Measurements from ENCODE around the gene SUDS3.
A peak's percentile ranks its signal among the peaks of the same experiment; 100 is the strongest.

The SUDS3 gene

DNA sequence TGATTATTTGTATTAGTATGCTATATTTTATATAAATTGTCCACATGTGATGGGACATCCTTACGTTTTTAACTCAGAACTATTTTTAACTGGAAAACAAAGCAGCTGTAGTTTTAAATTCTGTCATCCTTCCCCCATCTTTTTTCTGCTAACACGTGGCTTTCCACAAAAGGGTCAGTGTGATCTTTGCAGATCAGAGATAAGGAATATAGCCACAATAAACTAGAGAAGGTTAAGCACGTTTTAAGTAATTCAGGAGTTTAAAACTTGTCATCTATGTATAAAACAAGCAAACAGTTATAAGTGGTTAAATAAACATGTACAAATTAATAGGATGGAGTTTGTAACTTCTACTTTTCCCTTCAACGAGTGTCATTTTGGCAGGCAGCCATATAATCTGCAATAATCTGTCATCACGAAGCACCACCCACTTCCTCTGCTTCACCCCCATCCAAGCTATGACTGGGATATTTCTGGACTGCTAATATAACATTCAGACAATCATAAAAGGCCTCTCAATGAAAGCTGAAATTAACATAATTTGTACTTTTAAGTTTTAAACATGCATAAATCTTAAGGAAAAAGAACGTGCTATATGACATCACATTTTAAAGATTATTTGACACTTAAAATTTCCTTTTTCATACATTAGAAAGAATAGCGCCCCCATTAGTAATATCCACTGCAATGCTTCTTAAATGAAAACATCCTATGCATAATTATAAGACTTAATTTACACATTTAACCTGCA, 18.9 kb upstream of the SUDS3 start:
- peak; percentile 60 for DNase-seq

DNA sequence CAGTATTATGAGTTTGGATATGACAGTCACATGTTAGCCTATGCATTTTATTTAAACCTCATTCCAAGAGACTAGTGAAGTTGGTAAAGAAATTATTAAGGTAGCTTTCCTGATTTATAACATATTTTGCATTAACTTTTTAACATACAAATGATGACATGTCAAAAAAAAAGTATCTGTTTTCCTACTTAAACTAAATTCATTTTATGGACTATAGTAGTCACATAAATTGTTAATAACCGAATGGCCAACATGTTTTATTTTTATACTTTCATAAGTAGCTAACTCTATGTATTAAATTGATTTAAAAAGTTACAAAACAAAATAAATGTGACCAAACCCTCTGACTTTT, 18.4 kb upstream of the SUDS3 start:
- no peak for DNase-seq

- DNase-seq = no peak
Measured at GRCh38 chr12:118358612-118359540, 17.5 kb upstream of the SUDS3 start.

DNA sequence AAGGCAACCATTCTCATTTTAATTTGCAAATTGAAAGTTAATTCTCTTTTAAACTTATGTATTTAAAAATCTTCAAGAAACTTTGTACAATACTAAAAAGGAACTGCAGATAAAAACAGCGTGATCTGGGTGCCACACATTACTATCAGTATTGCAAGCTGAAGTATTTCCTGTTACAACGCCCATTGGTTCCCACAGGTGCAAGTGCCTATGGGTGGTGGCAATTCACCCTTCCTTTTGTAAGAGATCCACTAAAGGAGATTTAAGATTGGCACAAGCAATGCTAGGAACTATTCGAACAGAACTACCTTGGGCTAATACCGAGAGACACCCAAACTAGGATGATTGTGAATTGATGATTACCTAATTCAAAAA, 16.8 kb upstream of the SUDS3 start:
- DNase-seq = peak; percentile 30

DNA sequence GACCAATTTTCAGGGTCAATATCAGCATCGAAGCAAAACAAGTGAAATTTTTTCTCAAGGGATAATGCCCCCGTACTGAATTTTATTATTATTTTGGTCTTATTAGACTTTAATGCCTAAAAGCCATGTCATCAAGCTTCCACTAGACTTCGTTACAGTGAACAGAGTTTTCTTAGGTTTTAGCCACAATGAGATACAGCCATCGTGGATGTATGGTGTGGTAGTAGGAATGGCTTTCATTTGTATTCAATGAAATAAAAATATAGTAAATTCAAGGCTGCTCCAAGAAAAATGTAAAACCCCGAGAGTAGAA, 15.3 kb upstream of the SUDS3 start:
- DNase-seq = no peak

- DNase-seq = no peak
Measured at GRCh38 chr12:118361889-118362288, 14.5 kb upstream of the SUDS3 start.

DNA sequence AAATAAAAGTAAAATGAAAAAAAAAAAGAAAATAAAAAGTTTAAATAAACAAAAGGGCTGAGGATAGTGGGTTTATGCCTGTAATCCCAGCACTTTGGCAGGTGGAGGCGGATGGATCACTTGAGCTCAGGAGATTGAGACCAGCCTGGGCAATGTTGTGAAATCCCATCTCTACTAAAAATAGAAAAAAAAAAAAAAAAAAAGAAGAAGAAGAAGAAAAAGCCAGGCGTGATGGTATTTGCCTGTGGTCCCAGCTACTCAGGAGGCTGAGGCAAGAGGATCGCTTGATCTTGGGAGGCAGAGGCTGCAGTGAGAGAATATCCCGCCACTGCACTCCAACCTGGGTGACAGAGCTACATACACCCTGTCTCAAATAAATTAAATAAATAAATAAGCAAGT, 7.5 kb upstream of the SUDS3 start:
- DNase-seq = no peak

GRCh38 chr12:118370601-118371000, 5.8 kb upstream of the SUDS3 start:
- no peak for DNase-seq

DNA sequence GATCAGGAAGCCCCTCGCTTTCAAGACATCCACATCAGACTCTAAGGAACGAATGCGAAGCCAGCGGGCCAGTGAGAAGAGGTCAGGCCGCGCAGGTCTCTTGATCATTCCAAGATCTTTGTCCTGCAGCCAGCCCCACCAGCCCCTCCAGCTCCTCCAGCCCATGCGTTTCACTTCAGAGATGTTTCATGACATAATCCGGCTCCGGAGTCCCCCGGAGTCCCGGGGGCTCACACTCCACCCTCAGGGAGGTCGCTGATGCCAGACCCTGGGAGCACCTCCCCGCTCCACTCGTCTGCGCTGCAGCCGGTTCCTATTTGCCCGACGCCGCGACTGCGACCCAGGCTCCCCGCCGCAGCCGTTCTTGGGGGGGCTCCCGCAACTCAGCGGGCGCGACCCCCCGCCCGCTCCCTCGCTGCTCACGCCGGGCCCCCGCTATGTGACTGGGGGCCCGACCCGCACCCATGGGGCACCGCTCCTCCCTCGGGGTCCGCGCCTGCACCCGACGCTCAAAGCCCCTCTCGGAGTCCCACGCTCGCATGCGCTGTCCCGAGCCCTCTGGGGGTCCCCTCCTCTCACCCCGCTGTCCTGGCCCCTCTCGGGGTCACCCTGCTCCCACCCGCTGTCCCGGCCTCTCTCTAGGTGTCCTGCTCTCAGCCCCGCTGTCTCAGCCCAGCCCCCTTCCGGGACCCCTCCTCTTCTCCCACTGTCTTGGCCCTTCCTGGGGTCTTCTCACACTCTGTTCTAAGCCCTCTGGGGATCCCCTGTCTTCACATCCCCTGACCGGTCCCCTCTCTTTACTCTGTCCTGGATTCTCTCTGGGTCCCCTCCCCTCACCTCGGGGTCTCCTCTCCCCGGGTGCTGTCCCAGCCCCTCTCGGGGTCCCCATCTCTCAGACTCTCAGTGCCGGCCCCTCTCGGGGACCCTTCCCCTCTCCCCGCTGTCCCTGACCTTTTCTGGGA, 4.8 kb upstream of the SUDS3 start:
- no peak for DNase-seq

DNA sequence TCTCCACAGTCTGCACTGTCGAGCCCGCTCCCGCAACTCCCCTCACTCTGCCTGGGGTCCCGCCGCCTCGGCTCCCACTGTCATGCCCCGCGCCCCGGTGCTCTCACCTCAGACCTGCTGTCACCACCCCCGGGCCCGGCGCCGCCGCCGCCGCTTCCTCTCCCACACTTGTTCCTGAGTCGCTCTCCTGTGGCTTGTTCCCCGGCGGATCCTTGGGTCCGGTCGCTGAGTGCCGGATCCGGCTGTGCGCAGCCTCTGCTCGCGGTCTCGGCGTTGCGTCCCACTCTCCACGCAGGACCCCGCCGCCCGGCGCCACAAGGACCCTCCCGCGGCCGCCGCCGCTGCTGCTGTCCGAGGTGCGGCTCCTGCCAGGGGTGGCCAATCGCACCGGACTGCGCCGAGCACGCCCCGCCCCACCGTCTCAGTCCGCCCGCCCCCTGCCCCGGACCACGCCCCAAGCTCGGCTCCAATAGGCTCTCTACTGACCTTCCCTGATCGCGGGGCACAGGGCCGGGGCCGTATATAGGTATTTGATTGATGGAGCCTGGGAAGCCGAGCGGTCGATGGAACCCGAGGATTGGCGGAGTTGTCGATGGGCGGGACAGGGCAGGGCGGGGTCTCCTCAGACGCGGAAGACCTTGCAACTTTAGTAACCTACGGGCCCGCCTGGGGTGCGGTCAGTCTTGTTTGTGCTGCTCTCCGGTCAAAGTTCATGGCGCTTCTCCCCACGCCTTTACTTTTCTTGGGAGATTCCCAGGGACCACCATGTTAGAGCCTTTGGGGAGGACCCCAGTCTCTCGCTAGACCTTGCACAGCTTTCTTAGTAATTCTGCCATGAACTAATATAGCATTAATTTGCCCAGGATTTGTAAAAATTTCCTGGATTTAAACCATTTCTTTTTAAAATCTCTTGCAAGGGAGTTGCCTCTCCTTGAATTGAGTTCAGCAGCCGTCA, 3.5 kb upstream of the SUDS3 start, which contains the start of gene TAOK3:
TSS of gene TAOK3 (minus strand) at position 367 of the 955 bp plus-strand sequence. CDS start 117,340 bp downstream, outside the sequence.
- peak; percentile 97 for DNase-seq

DNA sequence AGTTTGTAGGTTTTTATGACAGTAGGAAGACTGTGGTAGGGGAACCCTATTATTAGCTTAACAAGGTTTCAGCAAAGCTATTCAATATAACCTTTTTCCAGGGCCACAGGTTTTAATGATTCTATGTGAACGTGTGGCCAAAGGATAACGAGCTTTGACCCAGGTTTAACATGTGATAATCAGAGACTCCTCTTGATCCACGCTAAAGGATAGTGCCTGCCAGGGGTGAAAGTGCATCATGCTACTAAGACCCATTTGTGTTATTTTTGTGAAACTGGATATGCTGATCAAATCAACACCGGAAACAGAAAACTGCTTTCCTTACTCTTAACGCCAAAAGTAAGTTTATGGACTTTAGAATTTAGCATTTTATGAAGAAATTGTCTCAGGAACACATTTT, 2.7 kb upstream of the SUDS3 start:
- no peak for DNase-seq

GRCh38 chr12:118374126-118374725, 2.1 kb upstream of the SUDS3 start:
- DNase-seq = no peak

DNA sequence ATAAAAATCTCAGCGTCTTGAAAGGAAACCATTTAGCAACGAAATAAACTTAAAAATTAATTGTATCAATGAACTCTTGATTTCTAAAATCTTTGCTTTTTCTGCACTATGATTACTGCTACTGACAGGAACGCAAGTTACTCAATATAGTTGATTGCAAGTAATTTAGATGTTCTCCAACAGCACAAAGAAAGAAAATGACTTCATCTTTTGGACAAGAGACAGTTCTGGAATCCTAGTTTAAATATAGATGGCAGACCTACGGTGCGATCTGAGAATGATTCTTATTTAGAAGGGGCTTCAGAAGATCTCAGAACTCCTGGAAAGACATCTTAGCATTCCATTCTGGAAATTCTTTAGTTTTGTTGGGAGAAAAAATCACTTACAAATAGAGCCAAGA, 1.4 kb upstream of the SUDS3 start:
- no peak for DNase-seq

DNA sequence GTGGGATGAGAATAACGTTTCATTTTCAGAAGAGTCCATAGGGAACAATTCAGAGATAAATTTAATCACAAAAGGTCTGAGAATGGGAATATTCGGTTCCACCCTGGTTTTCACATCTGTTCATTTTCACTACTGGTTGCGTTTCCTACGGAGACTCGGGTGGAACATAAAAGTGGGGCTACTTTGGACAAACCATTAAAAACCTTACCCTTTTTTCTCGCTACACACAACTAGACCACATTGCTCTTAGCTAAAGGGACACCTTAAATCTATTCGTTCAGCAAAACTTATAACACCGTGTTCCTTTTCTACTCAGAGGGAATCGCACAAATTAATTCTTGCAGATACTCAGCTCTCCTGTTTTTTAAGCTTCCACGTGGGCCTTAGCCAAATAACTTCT, 1.0 kb upstream of the SUDS3 start:
- DNase-seq = no peak

- peak; percentile 12 for DNase-seq
Measured at GRCh38 chr12:118377021-118377883, 897 bp downstream of the SUDS3 start.

DNA sequence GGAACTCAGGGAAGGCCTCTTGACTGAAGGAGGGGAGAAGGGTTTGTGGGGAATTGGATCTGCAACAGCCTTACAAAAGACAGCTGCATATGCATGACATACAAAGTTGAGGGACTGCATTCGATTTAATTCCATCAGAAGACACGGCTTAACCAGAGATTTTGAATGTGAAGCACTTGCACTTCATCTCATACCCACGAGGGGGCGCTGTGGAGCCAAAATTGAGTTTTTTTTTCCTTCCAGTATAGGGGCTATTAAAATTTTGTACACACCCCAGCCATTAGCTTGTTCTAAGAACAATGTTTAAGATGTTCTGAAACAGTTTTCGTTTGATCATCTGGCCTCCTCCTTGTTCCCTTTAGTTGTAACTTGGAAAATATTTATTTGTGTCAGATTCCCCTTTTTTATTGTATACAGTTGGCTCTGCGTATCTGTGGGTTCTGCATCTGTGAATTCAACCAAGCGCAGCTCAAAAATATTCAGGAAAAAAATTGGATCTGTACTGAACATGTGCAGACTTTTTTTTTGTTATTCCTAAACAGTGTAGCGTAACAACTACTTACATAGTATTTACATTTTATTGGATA, 1.6 kb downstream of the SUDS3 start:
- peak; percentile 69 for DNase-seq

DNA sequence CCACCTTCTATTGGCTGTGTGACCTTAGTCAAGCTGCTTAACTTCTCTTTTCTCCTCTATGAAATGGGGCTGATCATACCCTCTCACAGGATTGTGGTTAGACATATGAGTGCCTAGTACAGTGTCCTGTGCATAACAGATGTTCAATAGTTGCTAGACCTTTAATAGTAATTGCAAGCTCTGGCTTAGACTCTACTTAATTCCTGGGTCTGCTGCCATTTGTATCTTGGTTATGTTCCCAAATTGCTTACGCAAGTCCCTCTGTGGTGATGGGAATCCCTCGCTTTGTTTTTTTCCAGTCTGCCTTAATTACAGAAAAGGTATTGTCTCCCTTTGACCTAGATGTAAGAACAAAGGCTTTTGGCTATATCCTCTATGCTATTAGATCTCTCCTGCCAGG, 15.1 kb downstream of the SUDS3 start:
- no peak for DNase-seq

GRCh38 chr12:118391836-118392235, 15.5 kb downstream of the SUDS3 start:
- DNase-seq = no peak

DNA sequence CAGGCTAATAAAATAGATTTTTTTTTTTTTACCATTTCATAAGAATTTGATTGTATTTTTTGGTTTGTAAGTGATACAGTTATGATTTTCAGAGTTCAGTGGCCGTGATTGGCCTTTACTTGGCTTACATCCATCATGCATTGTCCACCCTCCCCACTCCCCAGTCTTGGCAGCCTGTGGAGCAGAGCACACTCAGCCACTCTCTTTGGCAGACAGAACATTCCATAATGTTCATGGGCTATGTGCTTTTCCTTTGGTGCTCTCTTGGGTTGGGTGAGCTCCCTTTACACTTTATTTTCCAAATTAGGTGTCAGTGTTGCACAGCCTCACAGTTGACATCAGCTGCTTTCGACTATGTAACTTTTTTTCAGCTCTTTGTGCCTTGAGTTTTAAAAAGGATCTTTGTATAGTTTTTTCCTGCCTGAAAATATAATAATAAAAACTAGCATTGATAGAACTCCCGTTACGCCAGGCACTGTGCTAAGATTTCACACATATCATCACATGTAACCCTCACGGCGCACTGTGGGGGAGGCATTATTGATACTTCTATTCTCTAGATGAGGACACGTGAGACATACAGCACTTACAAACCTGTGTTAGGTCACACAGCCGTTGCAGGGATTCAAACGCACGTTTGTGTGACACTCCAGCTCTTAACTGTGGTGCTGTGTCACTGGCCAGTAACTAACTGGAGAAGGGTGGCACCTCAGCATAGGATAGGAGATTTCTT, 21.5 kb downstream of the SUDS3 start:
- DNase-seq = no peak
